GM18861 (cell line): Measurements from ENCODE around the gene CHKA.

Experiments
- ATAC-seq: cut with Tn5 transposase; IDR thresholded peaks from one replicate; pipeline ENCODE4 v1.9.1; 2021; ENCODE audit not compliant: unreplicated experiment

CHKA gene

DNA sequence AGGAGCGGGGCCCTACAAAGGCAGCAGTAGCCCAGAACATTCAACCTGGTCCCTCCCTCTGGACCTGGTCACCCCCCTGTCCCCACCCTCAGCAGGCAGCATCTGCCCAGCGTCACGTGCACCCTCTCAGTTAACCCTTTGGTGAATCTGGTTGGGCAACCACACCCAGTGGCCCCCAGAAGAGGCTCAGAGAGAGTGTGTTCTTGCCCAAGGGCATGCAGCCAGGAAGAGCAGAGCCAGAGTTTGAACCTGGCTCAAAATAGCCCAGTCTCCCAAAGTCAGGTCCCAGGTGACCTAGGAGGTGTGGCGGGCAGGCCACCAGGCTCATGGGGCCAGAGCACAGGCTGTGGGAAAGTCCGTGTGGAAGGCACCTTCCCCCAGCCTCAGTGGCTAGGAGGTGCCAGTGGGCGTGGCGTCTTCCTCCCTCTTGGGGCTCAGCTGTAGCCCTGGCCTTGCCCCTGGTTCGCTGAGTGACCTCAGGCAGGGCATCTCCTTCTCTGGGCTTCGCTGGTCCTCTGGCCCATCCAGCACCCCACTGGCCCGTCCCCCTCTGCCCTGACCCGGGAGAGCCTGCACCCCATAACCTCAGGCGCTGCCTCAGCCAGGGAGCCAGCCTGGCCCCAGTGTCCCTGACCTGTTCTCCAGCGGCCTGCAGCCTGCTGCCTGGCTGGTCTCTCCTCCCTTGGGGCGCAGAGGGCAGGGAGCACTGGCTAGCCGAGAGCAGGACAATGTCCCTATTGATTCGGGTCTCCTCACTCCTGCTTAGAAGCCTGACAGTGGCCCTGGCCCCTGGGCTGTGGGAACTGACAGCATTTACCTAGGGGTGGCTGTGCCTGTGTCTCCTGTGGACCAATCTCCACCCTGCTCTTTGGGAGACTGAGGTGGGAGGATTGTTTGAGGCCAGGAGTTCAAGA, 104.0 kb downstream of the CHKA start:
- no peak for ATAC-seq

DNA sequence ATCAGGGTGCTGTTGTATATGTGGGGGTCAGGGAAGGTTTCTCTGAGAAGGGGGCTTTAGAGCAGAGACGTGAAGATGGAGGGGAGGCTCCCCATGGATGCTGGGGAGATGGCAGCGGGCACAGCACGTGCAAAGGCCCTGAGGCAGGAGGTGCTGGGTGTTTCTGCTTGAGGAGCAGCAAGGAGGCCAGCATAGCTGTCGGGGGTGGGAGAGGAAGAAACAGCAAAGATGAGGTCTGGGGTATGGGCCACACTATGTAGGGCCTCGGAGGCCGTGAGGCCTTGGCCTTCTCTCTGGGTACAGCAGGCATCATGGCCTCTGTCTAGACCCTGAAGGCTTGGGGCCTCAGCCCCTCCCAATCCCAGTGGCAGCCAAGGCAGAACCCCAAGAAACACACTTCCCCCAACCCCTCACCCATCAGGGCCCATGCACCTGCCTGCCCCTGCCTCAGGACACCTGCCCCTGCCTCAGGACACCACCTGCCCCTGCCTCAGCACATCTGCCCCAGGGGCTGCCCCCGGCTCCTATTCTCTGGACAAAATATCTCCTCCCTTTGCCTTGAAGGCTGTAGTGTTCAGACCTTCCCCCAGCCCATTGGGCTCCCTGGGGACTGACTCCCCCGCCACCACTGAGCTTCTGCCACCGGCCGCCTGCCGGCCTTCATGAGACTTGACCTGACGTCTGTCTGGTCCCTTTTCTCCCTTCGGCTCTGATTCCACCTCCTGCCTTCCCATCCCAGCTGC, 104.9 kb downstream of the CHKA start:
- ATAC-seq: no peak

GRCh38 chr11:68015467-68015866, 105.7 kb downstream of the CHKA start:
- no peak for ATAC-seq

- ATAC-seq: no peak
These were observed 106.2 kb downstream of the CHKA start for GRCh38 chr11:68014947-68015447.

- no peak for ATAC-seq
These were observed 106.8 kb downstream of the CHKA start for GRCh38 chr11:68014157-68014946.

GRCh38 chr11:68013611-68014156, 107.5 kb downstream of the CHKA start:
- no peak for ATAC-seq

DNA sequence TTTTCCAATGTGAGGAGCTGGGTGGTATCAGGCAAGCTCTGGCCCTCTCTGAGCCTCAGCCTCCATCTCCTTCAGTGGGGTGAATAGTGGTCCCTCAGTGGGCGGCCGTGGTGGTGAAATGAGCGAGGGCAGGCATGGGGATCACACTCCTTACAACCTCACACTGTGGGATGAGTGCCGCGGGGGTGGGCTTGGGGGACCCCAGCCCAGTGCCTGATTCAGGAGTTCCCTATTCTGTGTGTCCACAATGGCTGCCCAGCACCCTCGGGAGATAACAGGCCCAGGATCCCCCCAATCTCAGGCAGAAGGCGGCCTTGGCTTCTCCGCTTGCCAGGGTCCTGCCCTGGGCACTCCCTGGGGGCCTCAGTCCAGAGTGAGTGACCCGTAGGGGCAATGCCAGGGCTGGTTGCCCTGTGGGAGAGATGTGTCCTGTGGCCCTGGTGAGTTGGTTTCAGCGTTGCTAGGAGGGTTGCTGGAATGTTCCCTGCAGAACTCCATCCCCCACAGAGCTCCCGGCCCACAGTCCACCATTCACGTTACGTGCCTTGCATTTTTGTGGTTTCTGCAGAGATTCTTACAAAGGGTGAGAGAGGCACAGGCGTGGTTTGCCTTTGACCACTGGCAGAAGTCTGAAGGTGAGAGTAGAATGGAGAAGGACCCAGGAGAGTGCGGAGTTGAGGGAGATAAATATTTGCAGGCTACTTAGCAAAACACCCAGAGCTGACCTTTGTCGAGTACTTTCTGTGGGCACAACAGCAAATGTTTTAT, 108.2 kb downstream of the CHKA start:
- no peak for ATAC-seq

DNA sequence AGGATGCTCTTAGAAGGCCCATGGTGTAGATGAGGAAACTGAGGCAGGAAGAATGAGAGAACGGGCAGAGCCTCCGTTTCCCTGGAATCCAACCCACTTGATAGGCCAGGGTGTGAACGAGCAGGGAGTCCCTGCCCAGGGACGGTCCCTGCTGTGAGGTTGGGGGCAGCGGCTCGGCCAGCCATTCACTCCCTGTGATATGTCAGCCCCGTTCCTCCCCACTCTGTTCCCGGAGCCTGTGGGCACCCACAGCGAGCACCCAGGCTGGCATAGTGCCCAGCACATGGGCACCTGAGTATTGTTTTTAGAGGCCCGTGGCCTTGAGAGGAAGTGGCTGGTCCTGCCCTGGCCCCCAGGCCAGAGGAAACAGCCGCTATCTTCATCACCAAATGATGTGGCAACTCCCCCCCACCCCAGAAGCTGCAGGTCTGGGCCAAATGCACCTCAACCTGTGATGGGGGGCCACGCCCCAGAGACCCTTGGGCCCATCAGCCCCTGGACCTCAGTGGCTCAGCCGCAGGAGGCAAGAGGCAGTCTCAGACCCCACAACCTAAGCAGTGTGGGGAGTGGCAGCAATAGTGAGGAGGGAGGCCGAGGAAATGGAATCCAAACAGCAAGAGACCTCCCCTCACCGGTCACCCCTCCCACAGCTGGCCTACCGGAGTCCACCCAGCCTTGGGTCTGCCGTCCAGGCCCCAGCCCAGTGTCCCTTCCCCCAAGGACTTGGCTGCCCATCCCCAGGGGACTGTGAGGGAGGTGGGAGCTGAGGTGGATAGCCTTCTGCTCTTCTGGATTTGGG, 108.9 kb downstream of the CHKA start:
- no peak for ATAC-seq

- no peak for ATAC-seq
These were observed 109.9 kb downstream of the CHKA start for GRCh38 chr11:68011051-68011943.

DNA sequence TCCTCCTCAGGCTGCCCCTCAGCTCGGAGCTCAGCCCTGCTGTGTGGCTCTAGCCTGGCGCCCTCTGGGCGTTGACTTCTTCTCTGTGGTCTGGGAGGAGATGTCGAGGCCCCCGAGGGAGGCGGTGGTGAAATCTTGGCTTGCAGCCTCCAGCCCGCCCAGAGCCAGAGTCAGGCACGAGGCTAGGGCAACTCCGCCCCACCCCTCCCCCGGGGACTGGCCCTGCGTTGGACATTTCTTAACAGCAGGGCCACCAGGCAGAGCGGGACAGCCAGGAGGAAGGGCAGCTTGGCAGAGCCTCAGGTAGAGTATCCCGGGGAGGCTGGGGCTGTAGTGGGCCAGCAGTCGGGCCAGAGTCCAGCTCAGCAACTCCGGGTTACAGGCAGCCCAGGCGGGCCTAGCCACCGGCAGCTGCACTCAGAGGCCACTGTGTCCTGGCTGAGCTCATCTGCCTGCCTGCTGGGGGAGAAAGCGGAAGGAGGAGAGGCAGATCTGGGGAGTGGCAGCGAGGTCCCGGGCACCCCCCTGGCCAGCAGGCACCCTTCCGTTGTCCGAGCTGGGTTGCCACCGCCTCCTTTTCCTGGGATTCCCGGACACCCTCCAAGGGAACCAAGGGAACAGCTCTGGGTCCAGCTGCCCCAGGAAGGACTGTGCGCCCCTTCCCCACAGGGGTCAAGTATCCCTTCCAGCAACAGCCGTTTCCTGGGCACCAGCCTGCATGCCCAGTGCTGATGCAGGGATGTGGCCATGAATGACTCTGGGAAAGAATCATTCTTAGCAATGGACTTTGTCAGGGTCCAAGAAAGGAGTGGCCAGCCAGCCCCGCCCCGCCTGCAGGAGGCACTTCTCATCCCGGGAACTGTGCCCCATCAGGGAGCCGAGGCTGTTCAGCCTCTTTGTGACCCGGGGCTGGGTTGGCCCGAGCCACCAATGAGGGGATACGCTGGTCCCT, 110.8 kb downstream of the CHKA start, which contains the start of gene ALDH3B1:
Gene ALDH3B1, plus strand, starts transcription at position 238 of the 952 bp plus-strand sequence. CDS start 4,971 bp downstream, outside the sequence.
- ATAC-seq: no peak

GRCh38 chr11:68009391-68010089, 111.6 kb downstream of the CHKA start:
- no peak for ATAC-seq

GRCh38 chr11:68008381-68009337, 112.5 kb downstream of the CHKA start:
- ATAC-seq: no peak

GRCh38 chr11:68007498-68008380, 113.4 kb downstream of the CHKA start:
- no peak for ATAC-seq

- ATAC-seq: no peak
These were observed 114.5 kb downstream of the CHKA start for GRCh38 chr11:68006606-68007166.
